Activated CD8-positive, alpha-beta memory T cell treated with anti-CD3 and anti-CD28 coated beads for 4 hours (primary cell): ENCODE results near the gene PARG.
"Not testable (repeated sequence)": the region's sequence is repeated elsewhere in the genome, so short reads cannot be mapped to it uniquely, and the experiment has no call there.

Experiments
- DNase-seq, 2 donors: peaks; one replicate each; pipeline ENCODE4 v3.0.0-alpha.2; 2020; ENCODE audit warnings: low read depth in 2 of 2

The PARG gene

DNA sequence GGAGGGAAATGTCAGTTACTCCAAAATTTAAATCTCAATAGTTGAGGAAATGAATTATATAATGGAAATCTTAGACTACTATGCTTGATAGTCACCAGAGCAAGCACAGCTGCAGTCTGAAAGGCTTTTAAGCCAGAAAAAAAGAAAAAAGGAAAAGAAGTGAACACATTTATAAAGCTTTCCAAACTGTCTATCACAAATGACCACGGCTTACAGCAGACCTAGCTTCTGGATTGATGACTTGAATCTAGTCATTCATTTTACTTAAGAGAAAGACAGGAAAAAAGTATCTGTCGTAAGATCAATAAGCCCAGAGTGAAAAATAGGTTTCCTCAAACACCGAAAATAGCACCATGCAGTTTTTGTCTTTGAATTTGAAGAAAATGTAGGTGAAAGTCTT is 111.8 kb downstream of the PARG start:
- no peak for DNase-seq

DNA sequence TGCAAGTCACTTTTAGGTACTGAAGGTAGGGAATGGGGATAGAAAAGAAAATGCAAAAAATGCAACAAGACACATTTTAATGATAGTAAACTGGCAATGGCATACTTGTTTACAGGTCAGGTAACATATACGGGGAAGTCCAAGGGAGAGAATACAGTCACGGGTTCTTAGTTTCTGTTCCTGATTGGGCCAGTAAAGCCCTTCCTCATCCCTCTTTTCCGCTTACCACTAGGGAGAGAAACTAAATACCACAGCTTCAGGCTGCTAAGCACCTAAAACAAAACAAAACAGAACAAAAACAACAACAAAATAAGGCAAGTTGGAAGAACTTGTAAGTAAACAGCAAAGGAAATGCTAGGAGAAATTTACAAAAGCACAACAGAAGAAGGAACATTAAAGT is 114.5 kb downstream of the PARG start:
- DNase-seq: no peak

DNA sequence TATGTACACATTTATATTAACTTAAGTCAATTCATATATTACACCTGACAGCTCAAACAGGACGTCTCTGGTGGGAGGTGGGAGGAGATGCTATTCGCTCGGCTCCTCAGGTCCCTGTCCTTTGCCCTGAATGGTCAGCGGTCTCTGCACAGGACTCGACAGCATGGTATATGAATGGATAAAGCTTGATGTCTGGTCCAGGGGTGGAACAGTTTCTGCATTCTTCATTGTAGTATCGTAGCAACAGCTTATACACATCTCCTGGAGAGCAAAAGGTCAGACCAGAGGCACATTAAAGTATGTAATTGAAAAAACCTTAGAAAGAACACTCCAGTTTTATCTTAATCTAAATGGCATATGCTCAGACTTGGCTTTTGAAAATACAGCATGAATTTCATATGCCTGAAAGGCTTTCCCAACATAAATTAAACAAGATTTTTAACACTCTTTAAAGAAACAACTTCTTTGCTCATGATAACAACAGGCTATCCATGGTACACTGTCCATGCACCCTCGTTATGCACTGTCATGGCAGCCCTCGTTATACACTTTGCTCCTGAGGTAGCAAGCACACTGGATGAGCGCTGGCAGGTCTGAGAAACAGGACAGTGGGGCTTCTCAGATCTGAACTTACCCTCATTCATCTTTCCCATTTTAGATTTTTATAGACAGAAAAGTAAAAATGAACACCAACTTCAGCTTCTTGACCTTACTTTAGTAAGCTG is 122.4 kb downstream of the PARG start:
- DNase-seq: no peak

DNA sequence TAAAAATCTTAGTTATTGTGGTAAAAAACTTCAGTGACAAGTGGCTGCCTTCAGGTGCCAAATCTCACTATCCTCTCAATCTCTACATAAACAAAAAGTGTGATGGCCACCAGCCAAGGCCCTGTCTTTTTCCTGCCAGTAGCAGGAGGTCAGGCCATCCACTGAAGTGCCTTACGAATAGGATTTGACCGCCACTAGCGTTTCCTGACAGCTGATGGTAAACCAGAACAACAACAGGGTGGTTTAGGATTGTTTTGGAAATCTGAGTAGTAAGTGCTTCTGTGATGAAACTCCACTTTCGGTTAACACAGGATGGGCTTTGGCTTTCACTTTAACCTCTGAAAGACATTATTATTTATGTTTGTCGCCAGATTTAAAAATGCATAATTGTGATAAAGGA is 124.0 kb downstream of the PARG start:
- DNase-seq: no peak

DNA sequence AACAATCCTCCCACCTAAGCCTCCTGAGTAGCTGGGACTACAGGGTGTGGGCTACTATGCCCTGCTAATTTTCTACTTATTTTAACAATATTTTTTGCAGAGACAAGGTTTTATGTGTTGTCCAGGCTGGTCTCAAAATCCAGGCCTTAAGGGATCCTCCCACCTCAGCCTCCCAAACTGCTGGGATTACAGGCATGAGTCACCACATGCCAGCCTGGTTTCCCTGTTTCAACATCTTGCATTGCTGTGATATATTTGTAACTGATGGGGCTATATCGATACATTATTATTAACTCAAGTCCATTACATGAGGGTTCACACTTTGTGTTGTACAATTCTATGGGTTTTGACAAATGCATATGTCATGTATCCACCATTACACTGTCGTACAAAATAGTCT is 137.8 kb downstream of the PARG start:
- DNase-seq: no peak

DNA sequence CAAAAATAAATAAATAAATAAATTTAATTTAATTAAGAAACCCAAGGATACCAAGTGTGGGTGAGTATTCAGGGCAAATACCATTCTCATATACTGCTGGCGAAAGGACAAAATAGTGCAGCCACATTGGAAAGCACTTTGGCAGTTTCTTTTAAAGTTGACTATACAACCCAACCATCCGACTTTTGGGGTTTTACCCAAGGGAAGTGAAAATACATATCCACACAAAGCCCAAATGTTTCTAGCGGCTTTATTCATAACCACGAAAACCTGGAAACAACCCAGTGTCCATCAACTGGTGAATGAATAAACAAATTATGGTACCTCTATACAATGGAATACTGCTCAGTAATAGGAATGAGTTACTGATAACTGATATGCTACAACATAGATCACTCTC is 143.6 kb downstream of the PARG start:
- no peak for DNase-seq

DNA sequence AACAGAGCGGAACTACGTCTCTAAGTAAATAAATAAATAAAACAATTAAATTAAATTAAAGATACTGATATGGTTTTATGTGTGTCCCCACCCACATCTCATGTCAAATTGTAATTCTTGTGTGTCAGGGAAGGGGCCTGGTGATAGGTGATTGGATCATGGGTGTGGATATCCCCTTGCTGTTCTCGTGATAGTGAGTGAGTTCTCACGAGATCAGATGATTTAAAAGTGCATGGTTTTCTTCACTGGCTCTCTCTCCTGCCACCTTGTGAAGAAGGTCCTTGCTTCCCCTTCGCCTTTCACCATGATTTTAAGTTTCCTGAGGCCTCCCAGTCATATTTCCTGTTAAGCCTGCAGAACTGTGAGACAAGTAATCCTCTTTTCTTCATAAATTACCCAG is 150.7 kb downstream of the PARG start:
- no peak for DNase-seq

DNA sequence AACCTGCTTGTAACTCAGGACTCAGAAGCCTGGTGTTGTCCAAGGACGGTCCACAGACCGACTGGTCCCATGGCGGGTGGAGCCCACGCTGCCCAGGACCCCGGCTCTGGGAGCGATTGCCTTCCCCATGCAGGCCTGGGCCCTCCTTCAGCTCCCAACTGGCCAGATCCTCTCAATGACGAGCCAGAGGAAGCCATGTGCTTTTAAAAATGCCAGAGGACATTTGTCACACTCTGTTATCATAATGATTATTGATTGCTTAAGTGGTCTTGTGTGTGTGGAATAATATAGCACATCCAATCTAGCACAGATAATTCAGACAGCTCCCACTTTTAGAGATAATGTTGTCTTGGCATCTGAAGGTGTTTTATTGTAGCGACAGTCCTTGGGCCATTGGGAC is 157.1 kb downstream of the PARG start:
- DNase-seq: no peak

DNA sequence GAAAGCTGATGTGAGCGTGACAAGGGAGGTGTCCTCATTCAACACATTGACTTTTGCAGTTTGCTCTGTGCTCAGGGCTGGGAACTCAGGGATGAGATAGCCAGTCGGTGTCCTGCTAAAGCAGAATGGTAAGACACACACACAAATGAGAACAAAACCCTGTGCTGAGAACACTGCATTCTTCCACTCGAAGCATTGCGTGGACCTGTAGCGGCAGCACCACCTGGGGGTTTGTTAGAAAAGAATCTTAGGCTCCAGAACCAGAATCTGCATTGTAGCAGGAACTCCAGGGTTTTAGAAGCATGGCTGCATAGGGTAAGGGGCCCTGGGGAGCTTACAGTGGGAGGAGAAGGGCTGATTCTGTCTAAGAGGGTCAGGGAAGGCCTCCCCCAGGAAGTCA is 158.2 kb downstream of the PARG start:
- no peak for DNase-seq

DNA sequence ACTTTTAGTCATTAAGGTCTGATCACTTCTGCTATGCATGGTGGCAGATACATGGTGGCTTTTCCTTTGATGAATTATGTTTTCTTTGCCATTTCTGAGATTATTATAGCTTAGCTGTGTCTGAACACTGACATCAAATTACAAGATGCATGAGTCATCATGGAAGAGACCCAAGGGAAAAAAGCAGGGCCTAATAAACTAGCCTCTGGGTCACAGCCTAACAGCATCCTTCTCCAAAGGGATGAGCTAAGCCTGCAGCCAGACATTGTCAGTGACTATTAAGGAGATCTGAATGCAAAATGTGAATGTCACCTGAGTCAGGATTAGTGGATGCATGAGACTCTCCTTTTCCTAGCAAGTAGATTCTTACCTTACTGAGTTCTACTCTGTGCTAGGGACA is 160.6 kb downstream of the PARG start:
- no peak for DNase-seq

DNA sequence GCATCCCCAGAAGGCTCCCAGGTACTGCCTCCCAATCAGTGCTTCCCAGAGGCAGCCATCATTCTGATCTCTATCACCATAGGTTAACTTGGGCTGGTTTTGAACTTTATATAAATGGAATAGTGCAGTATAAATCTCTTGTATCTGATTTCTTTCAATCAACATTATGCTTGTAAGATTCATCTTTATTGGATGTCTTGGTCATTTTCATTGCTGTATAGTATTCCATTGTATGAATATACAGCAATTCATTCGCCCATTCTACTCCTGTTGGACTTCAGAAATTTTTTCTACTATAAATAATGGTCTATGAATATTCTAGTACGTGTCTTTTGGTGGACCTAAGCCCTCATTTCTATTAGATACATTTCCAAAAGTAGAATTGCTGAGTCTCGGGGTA is 163.6 kb downstream of the PARG start:
- DNase-seq: no peak

DNA sequence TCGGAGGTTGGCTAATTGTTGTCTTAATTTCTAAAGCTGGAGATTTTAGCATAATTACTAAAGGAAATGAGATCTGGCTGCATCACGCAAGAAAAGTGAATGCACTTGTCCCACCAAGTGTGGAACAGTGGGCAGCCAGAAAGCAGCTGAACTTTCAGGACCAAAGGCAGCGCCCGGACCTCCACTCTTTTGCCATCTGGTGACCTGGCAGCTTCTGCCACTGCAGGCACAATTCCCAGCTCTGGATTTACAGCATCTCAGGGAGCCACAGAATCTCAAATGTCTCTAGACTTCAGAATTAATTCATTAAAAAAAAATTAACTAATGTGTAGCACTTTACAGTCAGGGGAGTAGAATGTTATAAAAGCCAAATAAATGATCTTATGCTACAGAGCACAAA is 165.0 kb downstream of the PARG start:
- DNase-seq: no peak

DNA sequence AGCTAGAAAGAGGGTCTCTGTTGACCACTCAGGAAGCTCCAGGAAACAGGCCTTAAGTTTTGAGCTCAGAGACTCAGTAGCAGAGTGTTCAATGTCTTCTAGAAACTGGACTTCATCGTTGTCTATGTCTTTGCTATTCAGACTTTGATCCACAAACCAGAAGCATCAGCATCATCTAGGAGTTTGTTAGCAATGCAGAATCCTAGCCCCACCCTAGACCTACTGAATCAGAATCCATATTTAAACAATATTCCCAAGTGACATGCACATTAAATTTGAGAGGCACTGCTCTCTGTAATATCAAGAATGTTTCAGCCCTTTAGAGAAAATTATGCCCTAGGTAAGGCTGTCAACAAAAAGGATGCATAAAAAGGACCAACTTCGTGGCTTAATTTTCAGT is 166.8 kb downstream of the PARG start:
- DNase-seq: no peak

DNA sequence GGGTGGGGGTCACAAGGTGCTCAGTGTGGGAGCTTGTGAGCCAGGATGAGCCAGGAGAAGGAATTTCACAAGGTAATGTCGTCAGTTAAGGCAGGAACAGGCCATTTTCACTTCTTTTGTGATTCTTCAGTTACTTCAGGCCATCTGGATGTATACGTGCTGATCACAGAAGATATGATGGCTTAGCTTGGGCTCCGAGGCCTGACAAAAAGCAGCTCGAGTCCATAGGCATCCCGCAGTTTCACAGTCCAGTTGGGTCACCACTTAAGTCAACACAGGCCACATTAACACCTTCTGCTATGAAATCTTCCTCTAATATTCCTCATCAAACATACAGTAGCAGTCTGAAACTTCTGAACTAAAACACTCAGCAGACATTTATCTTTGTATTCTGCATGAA is 168.9 kb downstream of the PARG start:
- DNase-seq: not testable (repeated sequence)

DNA sequence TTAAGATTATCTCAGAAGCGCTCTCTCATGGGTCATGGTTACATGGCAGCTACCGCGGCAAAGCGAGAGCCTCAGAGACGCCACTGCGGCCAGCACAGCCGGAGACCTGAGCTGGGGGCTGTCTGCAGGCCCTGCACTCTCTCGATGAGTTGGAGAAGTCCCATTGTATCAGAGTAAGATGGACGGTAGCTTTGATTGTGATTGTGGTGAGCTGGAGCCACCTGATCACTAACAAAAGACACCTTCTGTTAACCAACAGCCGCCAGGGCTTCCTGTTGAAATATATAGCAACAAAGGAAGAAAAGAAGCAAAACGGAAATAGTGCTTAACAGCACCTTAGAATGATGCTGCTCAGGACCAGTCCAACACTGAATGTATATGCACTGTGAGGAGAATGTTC is 170.8 kb downstream of the PARG start:
- DNase-seq: not testable (repeated sequence)

DNA sequence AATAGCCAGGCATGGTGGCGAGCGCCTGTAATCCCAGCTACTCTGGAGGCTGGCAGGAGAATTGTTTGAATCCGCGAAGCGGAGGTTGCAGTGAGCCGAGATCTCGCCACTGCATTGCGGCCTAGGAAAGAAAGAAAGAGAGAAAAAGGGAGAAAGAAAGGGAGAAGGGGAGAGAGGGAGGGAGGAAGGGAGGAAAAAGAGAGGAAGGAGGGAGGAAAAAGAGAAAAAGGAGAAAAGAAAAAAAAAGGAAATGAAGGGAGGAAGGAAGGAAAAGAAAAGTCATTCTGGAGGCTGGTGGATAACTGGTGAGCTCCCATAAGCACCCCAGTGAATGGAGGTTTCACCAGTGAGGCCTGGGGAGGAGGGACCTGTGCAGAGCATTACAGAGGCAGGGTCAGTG is 172.1 kb downstream of the PARG start:
- no peak for DNase-seq

DNA sequence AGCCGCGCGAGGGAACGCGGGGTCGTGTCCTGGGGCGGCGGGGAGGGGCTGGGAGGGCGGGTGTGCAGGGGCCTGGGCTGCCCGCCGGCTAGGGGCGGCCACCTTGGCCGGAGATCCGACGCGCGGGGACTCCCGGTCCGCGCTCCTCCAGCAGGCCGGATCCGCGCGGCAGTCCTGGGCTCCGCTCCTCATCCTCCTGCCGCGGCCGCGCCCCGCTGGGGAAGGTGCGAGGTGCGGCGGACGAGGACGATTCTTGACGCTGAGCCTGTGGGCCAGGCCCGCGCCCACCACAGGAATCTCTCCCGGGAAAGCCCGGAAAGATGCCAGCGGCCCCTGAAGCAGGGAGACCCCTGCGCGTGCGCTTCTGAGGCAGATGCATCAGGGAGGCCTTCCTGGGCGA is 173.1 kb downstream of the PARG start:
- DNase-seq: no peak

DNA sequence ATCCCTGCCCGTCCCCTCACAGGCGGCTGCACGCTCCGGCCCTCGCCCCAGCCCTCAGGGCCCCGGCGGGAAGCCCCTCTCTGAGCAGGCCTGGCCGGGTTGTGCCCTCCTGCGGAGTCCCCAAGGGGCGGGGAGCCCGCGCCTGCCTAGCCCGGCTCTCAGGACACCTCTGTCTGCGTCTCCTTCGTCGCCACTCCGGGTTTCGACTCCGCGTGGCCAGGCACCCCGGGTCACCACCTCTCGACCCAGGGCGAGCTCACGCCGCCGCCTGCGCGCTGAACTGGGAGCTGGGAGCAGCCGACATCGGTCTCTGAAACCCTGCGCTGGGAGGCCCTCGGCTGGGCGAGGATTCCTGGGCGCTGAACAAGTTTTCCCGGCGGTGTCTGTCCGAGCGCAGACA is 173.5 kb downstream of the PARG start:
- no peak for DNase-seq
